HCT116 (cell line): ENCODE data around the gene ADIPOR2.

Experiments used
- CEBPB ChIP-seq: IDR thresholded peaks from 2 replicates; pipeline ENCODE4 v1.6.1; 2012; ENCODE audit warnings: low read depth
- CTCF ChIP-seq, 3 experiments: fragments of 200-600 bp in 1 of 3; sonication (generic) in 1 of 3; IDR thresholded peaks in 2 of 3; conservative IDR thresholded peaks in 1 of 3; 2 replicates each; pipeline ENCODE4 v1.5.1; 2012 to 2017; ENCODE audit warnings: low read depth in 2 of 3, low read length in 2 of 3, antibody characterized with exemption in 1 of 3, borderline replicate concordance in 1 of 3, control low read depth in 1 of 3, mild to moderate bottlenecking in 1 of 3, mixed read lengths in 1 of 3, mixed run types in 1 of 3, moderate library complexity in 1 of 3; ENCODE audit not compliant: insufficient read depth in 1 of 3
- ELF1 ChIP-seq: IDR thresholded peaks from 2 replicates; pipeline ENCODE4 v1.6.1; 2012; ENCODE audit warnings: low read depth, borderline replicate concordance
- EZH2 ChIP-seq: fragments of 200-600 bp; sonication (generic); IDR thresholded peaks from 2 replicates; pipeline ENCODE4 v1.6.1; 2017; ENCODE audit warnings: antibody characterized with exemption, mixed run types
- EZH2phosphoT487 ChIP-seq: fragments of 200-600 bp; IDR thresholded peaks from 2 replicates; pipeline ENCODE4 v1.6.1; 2018; ENCODE audit warnings: antibody characterized with exemption, borderline replicate concordance
- POLR2A ChIP-seq: IDR thresholded peaks from 2 replicates; pipeline ENCODE4 v1.7.0; 2011; ENCODE audit warnings: borderline replicate concordance; ENCODE audit not compliant: insufficient read depth, insufficient read length; ENCODE audit errors: extremely low read depth
- RAD21 ChIP-seq: IDR thresholded peaks from 2 replicates; pipeline ENCODE4 v1.6.1; 2012; ENCODE audit warnings: low read depth, mild to moderate bottlenecking
- REST ChIP-seq: IDR thresholded peaks from 2 replicates; pipeline ENCODE4 v1.6.1; 2012; ENCODE audit warnings: low read depth
- SRF ChIP-seq: IDR thresholded peaks from 2 replicates; pipeline ENCODE4 v1.6.1; 2012; ENCODE audit warnings: low read depth
- YY1 ChIP-seq: IDR thresholded peaks from 2 replicates; pipeline ENCODE4 v1.6.1; 2011; ENCODE audit warnings: low read length, low read depth, moderate library complexity, mild to moderate bottlenecking; ENCODE audit not compliant: insufficient replicate concordance; ENCODE audit errors: extremely low read depth
- ZNF274 ChIP-seq: fragments of 200-500 bp; sonication (Bioruptor generic); IDR thresholded peaks from 2 replicates; pipeline ENCODE4 v1.6.1; 2014; ENCODE audit warnings: mild to moderate bottlenecking, low read depth, low read length, inconsistent platforms

GRCh38 chr12:1798641-1799020 is 107.8 kb downstream of the ADIPOR2 start:
- TF ChIP-seq EZH2phosphoT487: no peak
- TF ChIP-seq CTCF (IDR thresholded peaks at IDR 0.05 in 2 of 3, conservative IDR thresholded peaks at IDR 0.05 in 1 of 3; ENCODE audit: borderline replicate concordance in 1 of 3, insufficient read depth in 1 of 3, low read depth in 2 of 3, low read length in 2 of 3): no peak
- TF ChIP-seq REST: no peak
- TF ChIP-seq EZH2: no peak
- TF ChIP-seq YY1: no peak
- TF ChIP-seq RAD21: no peak
- TF ChIP-seq POLR2A: no peak
- no peak for TF ChIP-seq SRF
- no peak for TF ChIP-seq ELF1
- TF ChIP-seq CEBPB: no peak
- no peak for TF ChIP-seq ZNF274
